ENCODE results near the gene TNFRSF14.
A peak's percentile ranks its signal among the peaks of the same experiment; 100 is the strongest.

Gene TNFRSF14

GRCh38 chr1:2523891-2524609 lies 32.1 kb upstream of the TNFRSF14 start:
- no peak for DNase-seq

- no peak for DNase-seq
These were observed 30.6 kb upstream of the TNFRSF14 start for GRCh38 chr1:2525572-2525919.

- peak; percentile 92 for DNase-seq
These were observed 30.0 kb upstream of the TNFRSF14 start, which contains the start of gene PANK4 for GRCh38 chr1:2525920-2526823. TSS of gene PANK4 (minus strand) at chr1:2526596. CDS start at chr1:2526587, 9 bp downstream.

- DNase-seq: peak; percentile 17
These were observed 29.2 kb upstream of the TNFRSF14 start for GRCh38 chr1:2526824-2527555.

GRCh38 chr1:2527556-2527860 lies 28.7 kb upstream of the TNFRSF14 start:
- no peak for DNase-seq

- no peak for DNase-seq
These were observed 28.2 kb upstream of the TNFRSF14 start for GRCh38 chr1:2528016-2528415.

- no peak for DNase-seq
These were observed 27.6 kb upstream of the TNFRSF14 start for GRCh38 chr1:2528611-2528965.

- DNase-seq: no peak
These were observed 27.0 kb upstream of the TNFRSF14 start for GRCh38 chr1:2528966-2529783.

- no peak for DNase-seq
These were observed 26.2 kb upstream of the TNFRSF14 start, which contains the start of gene HES5 for GRCh38 chr1:2529784-2530512. TSS of gene HES5 (minus strand) at chr1:2530263. CDS start at chr1:2530164, 99 bp downstream.

GRCh38 chr1:2530513-2531361 lies 25.4 kb upstream of the TNFRSF14 start:
- DNase-seq: no peak

- DNase-seq: no peak
These were observed 23.5 kb upstream of the TNFRSF14 start for GRCh38 chr1:2532485-2533160.

GRCh38 chr1:2533365-2533764 lies 22.8 kb upstream of the TNFRSF14 start:
- peak; percentile 74 for DNase-seq

GRCh38 chr1:2534315-2534686 lies 21.9 kb upstream of the TNFRSF14 start:
- no peak for DNase-seq

GRCh38 chr1:2534687-2535441 lies 21.3 kb upstream of the TNFRSF14 start:
- DNase-seq: peak; percentile 65

- DNase-seq: no peak
These were observed 20.7 kb upstream of the TNFRSF14 start for GRCh38 chr1:2535455-2535854.

GRCh38 chr1:2535981-2536380 lies 20.2 kb upstream of the TNFRSF14 start:
- DNase-seq: no peak

GRCh38 chr1:2537784-2538115 lies 18.4 kb upstream of the TNFRSF14 start:
- no peak for DNase-seq

GRCh38 chr1:2538376-2538775 lies 17.8 kb upstream of the TNFRSF14 start:
- DNase-seq: no peak

GRCh38 chr1:2538872-2539271 lies 17.3 kb upstream of the TNFRSF14 start:
- no peak for DNase-seq

Measured in fibroblast of skin of abdomen (primary cell).